ENCODE measurements around the gene SFXN5. TPM values are rescaled to one million over a fixed set of nuclear protein-coding genes. Genes with fewer than 3 reads are reported as not detected.

SFXN5 gene
- total and polyA plus RNA-seq, 2 of the 4 experiments (the other 2 are of a cell fraction): 8.6 to 17.0 TPM

DNA sequence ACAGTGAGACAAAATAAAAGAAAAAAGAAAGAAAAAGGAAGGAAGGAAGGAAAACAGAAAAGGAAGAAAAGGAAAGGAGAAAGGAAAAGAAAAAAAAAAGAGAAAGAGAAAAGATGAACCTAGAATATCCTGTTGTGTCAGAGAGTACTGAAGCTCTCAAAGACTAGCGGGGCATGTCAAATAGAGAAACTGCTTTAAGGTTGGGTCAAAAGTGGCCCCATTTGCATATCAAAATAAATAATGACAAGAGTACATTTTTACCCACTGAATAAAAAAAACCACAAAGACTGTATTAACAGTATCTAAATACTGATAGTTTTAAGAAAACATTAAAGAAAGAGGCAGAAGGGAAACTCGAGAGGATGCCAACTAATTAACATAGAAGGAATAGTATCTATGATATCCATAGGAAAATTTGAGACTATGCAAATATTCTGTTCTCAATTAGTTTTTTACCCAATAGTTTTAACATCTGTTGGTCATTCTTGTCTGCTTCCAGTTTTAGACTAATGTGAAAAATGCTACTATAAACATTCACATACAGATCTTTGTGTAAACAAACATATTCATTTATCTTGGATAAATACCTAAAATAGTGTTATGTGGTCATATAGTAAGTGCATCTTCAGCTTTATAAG lies 53.2 kb downstream of the SFXN5 start:
- H2BK5ac ChIP-seq (ENCODE audit: low read depth, low read length, poor library complexity, severe bottlenecking): no peak overlapping the region
- no peak overlapping the region for H2BK15ac ChIP-seq (ENCODE audit: low read depth, low read length)
- H3K9me3 ChIP-seq (ENCODE audit: control insufficient read depth, insufficient read depth, low read length): no peaks in the 10 kb centered on the region
- H3K23ac ChIP-seq (ENCODE audit: low read depth, low read length): no peak overlapping the region
- peaks cover 0 to 11% of the 10 kb centered on the region in 2 experiments; a peak in 2 of 4 replicates for H3K79me1 ChIP-seq (ENCODE audit: low read depth in 1 of 2, low read length in 2 of 2)
- TF ChIP-seq, protein P1, sequence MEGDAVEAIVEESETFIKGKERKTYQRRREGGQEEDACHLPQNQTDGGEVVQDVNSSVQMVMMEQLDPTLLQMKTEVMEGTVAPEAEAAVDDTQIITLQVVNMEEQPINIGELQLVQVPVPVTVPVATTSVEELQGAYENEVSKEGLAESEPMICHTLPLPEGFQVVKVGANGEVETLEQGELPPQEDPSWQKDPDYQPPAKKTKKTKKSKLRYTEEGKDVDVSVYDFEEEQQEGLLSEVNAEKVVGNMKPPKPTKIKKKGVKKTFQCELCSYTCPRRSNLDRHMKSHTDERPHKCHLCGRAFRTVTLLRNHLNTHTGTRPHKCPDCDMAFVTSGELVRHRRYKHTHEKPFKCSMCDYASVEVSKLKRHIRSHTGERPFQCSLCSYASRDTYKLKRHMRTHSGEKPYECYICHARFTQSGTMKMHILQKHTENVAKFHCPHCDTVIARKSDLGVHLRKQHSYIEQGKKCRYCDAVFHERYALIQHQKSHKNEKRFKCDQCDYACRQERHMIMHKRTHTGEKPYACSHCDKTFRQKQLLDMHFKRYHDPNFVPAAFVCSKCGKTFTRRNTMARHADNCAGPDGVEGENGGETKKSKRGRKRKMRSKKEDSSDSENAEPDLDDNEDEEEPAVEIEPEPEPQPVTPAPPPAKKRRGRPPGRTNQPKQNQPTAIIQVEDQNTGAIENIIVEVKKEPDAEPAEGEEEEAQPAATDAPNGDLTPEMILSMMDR (conservative IDR thresholded peaks at IDR 0.05; ENCODE audit: low read depth, low read length): no peak
- no peak for TF ChIP-seq MAZ (IDR thresholded peaks at IDR 0.05; ENCODE audit: borderline replicate concordance, low read depth, low read length)
- TF ChIP-seq, protein P2, sequence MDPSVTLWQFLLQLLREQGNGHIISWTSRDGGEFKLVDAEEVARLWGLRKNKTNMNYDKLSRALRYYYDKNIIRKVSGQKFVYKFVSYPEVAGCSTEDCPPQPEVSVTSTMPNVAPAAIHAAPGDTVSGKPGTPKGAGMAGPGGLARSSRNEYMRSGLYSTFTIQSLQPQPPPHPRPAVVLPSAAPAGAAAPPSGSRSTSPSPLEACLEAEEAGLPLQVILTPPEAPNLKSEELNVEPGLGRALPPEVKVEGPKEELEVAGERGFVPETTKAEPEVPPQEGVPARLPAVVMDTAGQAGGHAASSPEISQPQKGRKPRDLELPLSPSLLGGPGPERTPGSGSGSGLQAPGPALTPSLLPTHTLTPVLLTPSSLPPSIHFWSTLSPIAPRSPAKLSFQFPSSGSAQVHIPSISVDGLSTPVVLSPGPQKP (IDR thresholded peaks at IDR 0.05; ENCODE audit: borderline replicate concordance, low read depth, low read length): no peak
- no peak for TF ChIP-seq POLR2A (IDR thresholded peaks at IDR 0.05; ENCODE audit: low read depth, low read length)
- peak overlapping the region; percentile 29; the same call in 1 of the 2 replicates for H3K27ac ChIP-seq (ENCODE audit: insufficient read depth, low read length)
- DNase-seq (peak; percentile 57), ATAC-seq (ENCODE audit: low read depth) (peak; percentile 25)
- H4K8ac ChIP-seq (ENCODE audit: low read depth in 2 of 2, low read length in 2 of 2): no peak overlapping the region
- no peak overlapping the region for H4K91ac ChIP-seq (ENCODE audit: insufficient read depth, low read depth, low read length)
- dilution Hi-C loops (cut with HindIII; ENCODE audit: low sequenced_read_pairs, unreplicated experiment) (no loop called here), intact Hi-C loops (cut with micrococcal nuclease) (loop anchor here (2.0 kb wide), 1 partner anchor 52 kb away; the partner anchor contains the start of gene SFXN5), in situ Hi-C loops (cut with MboI; ENCODE audit: low sequenced_read_pairs) (no loop called here)
- ChIA-PET CTCF (interaction anchor here (1.5 kb wide), 1 partner anchor 12 kb away, joined by 3 read pairs; no protein-coding TSS in a partner anchor), POLR2A (ENCODE audit: unreplicated experiment) (no interaction called here)
- no peak overlapping the region; the same call in 1 of the 2 replicates for H3K9ac ChIP-seq (ENCODE audit: low read depth, low read length)
- peak overlapping the region; percentile 49; the same call in 1 of the 2 replicates for H2BK120ac ChIP-seq (ENCODE audit: low read depth, low read length)
- no peak overlapping the region; the same call in 1 of the 2 replicates for H4K5ac ChIP-seq (ENCODE audit: low read depth, low read length)
- H3K14ac ChIP-seq (replicated peaks; ENCODE audit: low read depth, low read length): no peak overlapping the region
- no peak overlapping the region for H3K56ac ChIP-seq (ENCODE audit: extremely low read depth, insufficient read depth, low read length)
- H2AK5ac ChIP-seq (ENCODE audit: low read depth, low read length): no peak overlapping the region
- 0 out of 2 replicates have a peak overlapping the region, but pooled peaks have one; percentile 17 for H2BK20ac ChIP-seq (ENCODE audit: low read depth, low read length)
- H3K4me1 ChIP-seq (ENCODE audit: control insufficient read depth, insufficient read depth, low read length): peaks cover 15% of the 10 kb centered on the region
- H3K36me3 ChIP-seq (ENCODE audit: control insufficient read depth, insufficient read depth, low read length): peaks cover 2% of the 10 kb centered on the region; the same call in 1 of the 2 replicates
- no peak overlapping the region for H2AK9ac ChIP-seq (replicated peaks; ENCODE audit: low read depth, low read length, poor library complexity)
- no peak overlapping the region for H2AFZ ChIP-seq (replicated peaks; ENCODE audit: low read length, poor library complexity)
- WGBS, 2 experiments (ENCODE audit: extremely low coverage in 2 of 2, insufficient read length in 1 of 2): no CpG with 5 or more reads among the region's 2 CpGs
- peaks cover 3% of the 10 kb centered on the region for H4K20me1 ChIP-seq (ENCODE audit: insufficient read depth, low read length)
- peaks cover 12% of the 10 kb centered on the region for H3K9me1 ChIP-seq (ENCODE audit: insufficient read depth, low read length)
- no peaks in the 10 kb centered on the region for H3K27me3 ChIP-seq (ENCODE audit: control insufficient read depth, insufficient read depth, low read length)
- H3K4me2 ChIP-seq (ENCODE audit: low read depth, low read length): peak overlapping the region; percentile 32; the same call in 1 of the 2 replicates
- 0 out of 2 replicates have a peak overlapping the region, but pooled peaks have one; percentile 50 for H3K4ac ChIP-seq (ENCODE audit: low read depth, low read length)
- no peak overlapping the region for H3K4me3 ChIP-seq (ENCODE audit: insufficient read depth, low read depth, low read length)
- no TSS peak for BruUV-seq (replicated peaks)
- 0 out of 2 replicates have a peak overlapping the region, but pooled peaks have one; percentile 42 for H3K18ac ChIP-seq (ENCODE audit: low read depth, low read length)

Measured in IMR-90 (cell line).